ENCODE results near the gene BCLAF1.

- TF ChIP-seq, protein P1, sequence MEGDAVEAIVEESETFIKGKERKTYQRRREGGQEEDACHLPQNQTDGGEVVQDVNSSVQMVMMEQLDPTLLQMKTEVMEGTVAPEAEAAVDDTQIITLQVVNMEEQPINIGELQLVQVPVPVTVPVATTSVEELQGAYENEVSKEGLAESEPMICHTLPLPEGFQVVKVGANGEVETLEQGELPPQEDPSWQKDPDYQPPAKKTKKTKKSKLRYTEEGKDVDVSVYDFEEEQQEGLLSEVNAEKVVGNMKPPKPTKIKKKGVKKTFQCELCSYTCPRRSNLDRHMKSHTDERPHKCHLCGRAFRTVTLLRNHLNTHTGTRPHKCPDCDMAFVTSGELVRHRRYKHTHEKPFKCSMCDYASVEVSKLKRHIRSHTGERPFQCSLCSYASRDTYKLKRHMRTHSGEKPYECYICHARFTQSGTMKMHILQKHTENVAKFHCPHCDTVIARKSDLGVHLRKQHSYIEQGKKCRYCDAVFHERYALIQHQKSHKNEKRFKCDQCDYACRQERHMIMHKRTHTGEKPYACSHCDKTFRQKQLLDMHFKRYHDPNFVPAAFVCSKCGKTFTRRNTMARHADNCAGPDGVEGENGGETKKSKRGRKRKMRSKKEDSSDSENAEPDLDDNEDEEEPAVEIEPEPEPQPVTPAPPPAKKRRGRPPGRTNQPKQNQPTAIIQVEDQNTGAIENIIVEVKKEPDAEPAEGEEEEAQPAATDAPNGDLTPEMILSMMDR (IDR thresholded peaks at IDR 0.05; ENCODE audit: low read depth, low read length): no peak
- TF ChIP-seq POLR2A (IDR thresholded peaks at IDR 0.05; ENCODE audit: extremely low read depth, insufficient read length): no peak
- TF ChIP-seq, protein P2, sequence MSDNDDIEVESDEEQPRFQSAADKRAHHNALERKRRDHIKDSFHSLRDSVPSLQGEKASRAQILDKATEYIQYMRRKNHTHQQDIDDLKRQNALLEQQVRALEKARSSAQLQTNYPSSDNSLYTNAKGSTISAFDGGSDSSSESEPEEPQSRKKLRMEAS (IDR thresholded peaks at IDR 0.05; ENCODE audit: low read depth, low read length): no peak
These were observed 28.3 kb upstream of the BCLAF1 start for GRCh38 chr6:136317971-136318370.

Measured in NB4 (cell line).